H7 (cell line): Measurements from ENCODE around the gene AATK. TPM values are rescaled to one million over a fixed set of nuclear protein-coding genes. Genes with fewer than 3 reads are reported as not detected.

Source experiments
- DNase-seq: peaks from one replicate; pipeline ENCODE4 v3.0.0; 2012
- H3K27me3 ChIP-seq: 2 replicates; pipeline ENCODE4 v1.6.0; 2011; ENCODE audit warnings: mild to moderate bottlenecking, low read length; ENCODE audit not compliant: control insufficient read depth, insufficient read depth
- H3K36me3 ChIP-seq: replicated peaks from 2 replicates; pipeline ENCODE4 v1.5.1; 2011; ENCODE audit warnings: low read length; ENCODE audit not compliant: control insufficient read depth, insufficient read depth
- H3K4me3 ChIP-seq: 2 replicates; pipeline ENCODE4 v1.5.1; 2011; ENCODE audit warnings: low read depth, mild to moderate bottlenecking, control low read depth, low read length, moderate library complexity; ENCODE audit not compliant: insufficient read depth
- total RNA-seq: library from RNA; depleted of rRNA; stranded (reverse); fragments of >200 nt; shearing (Covaris generic); gene quantifications from 2 replicates; pipeline ENCODE4 v1.2.3, GENCODE V29; 2014

Gene AATK
- total RNA-seq, 1 experiment from 2014 or later: 1.5 TPM

DNA sequence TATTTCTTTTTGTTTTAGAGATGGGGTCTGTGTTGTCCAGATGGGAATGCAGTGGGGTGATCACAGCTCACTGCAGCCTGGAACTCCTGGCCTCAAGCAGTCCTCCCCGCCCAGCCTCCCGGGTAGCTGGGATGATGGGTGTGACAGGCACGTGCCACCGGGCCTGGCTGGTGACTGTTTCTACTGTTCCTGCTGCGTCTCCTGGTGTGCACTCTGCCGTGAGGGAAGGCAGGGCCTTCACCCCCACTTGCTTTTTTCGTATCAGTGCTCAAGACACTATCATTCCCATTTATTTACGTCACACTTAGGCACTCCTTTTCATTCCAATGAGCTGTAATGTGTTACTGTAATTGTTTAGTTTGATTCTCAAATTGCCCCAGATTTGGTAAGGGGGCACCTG, 26.0 kb downstream of the AATK start:
- Histone ChIP-seq H3K36me3 (no peaks in the 10 kb centered on the region), H3K27me3 (no peaks in the 10 kb centered on the region), H3K4me3 (no peak overlapping the region)
- DNase-seq: no peak

DNA sequence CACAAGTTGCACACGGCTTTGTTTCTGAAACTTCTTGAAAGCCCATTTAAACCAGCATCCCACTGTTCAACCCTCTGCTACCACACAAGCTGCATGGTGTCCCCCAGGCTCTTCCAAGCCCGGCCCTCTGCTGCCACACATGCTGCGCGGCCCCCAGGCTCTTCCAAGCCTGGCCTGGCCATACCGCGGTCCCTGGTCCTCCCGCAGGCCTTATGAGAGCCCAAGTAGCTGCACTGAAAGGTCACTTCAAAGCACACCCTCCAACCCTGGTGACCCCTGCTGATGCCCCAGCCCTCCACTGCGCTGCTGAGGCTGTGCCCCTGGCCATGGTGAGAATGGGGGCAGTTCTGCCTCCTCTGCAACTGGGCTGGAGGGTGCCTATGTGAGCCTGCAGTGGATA, 26.6 kb downstream of the AATK start:
- no peaks in the 10 kb centered on the region for H3K36me3 ChIP-seq

DNA sequence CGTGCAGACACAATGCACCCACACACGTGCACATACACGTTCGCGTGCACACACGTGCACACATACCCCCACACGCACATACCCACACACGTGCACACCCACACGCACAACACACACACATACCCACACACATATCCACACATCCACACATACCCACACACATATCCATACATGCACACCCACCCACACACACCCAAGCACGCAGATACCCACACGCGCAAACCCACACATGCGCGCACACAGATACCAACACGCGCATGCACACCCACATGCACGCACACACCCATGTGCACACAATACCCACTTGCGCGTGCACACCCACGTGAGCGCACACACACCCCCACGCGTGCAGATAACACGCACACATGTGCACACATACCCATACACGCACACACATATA, 27.5 kb downstream of the AATK start:
- DNase-seq: no peak
- Histone ChIP-seq H3K27me3 (no peaks in the 10 kb centered on the region), H3K4me3 (no peak overlapping the region), H3K36me3 (no peaks in the 10 kb centered on the region)

More for the DNA sequence above, 26.6 kb downstream of the AATK start:
- no peak for DNase-seq
- H3K27me3 ChIP-seq: no peaks in the 10 kb centered on the region
- no peak overlapping the region for H3K4me3 ChIP-seq

DNA sequence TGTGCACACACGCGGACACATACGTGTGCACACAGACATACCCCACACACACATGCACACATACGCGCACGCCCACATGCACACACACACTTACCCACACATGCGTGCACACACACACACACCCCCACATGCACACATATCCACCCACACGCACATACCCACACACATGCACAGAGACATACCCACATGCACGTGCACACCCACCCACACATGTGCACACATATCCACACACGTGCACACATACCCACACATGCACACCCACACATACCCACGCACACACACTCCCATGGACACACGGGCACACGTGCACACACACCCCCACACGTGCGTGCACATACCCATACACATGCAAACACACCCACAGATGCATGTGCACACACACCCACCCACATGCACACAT, 27.9 kb downstream of the AATK start:
- H3K4me3 ChIP-seq: no peak overlapping the region
- no peaks in the 10 kb centered on the region for H3K27me3 ChIP-seq
- H3K36me3 ChIP-seq: no peaks in the 10 kb centered on the region
- no peak for DNase-seq

DNA sequence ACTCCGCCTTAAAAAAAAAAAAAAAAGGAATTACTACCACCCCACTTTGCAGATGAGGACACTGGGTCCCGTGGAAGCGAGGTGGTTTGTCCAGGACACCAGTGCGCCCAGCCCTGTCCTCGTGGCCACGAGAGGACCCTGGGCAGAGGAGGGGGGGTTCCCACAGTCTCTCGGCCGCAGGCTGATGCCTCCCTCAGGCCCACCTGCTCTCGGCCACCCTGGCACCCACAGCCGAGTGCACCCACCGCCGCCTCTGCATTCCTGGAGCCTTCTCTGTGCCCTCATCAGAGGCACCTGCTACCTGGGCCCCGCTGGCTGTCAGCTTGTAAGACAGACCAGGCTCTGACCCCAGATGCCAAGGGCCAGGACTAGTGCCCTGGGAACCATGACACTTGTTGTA, 28.8 kb downstream of the AATK start:
- Histone ChIP-seq H3K36me3 (no peaks in the 10 kb centered on the region), H3K27me3 (no peaks in the 10 kb centered on the region), H3K4me3 (no peak overlapping the region)
- no peak for DNase-seq

DNA sequence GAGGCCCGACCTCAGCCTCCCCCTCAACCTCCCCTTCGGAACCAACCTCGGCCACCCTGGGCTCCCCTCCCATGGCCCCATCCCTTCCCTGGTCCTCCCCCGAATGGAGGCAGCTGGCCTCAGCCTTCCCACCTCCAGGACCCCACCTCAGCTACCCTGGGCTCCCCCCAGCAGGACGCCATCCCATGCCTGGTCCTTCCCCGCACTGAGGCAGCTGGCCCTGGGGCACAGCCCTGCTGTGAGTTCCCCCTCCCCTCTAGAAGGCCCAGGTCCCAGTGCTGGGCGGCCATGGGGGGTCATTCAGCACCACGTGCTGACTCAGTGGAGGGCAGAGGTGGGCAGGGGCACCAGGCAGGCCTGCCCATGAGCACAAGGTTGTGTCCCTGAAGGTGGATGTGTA, 29.7 kb downstream of the AATK start:
- no peak for DNase-seq
- H3K36me3 ChIP-seq: no peaks in the 10 kb centered on the region
- no peak overlapping the region for H3K4me3 ChIP-seq
- H3K27me3 ChIP-seq: no peaks in the 10 kb centered on the region

DNA sequence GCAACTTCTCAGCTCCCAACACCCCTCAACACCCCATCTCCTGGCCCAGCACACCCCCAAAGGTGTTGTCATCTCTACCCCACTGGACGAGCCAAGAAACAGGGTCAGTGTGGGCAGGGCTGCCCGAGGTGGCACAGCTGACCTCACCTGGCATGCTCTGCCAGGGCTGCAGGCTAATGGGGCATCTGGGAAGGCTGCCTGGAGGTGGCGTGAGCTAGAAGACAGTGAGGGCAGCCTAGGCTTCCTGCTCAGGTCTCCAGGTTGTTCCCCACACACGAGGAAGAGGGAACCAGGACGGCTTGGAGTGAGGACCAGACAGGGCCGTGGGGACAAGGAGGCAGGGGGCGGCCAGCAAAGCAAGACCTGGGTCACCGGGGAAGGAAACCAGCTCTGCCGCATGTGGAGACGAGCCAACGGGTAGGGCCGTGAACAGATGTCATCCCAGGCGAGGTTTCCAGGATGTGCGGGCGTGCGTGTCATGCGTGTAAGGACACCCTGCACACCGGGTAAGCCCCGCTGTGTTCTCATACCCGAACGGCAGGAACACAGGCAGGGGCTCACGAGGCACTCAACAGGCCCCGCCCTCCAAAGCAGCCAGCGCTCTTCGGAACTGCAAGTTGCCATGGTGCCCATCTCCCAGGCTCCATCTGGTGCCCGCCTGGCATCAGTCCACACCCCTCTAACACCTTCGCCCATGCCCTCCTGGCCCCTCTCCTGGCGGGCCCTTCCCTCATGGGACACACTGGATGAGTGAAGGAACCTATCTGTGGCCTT, 30.3 kb downstream of the AATK start:
- no peaks in the 10 kb centered on the region for H3K27me3 ChIP-seq
- DNase-seq: no peak
- H3K4me3 ChIP-seq: no peak overlapping the region
- H3K36me3 ChIP-seq: no peaks in the 10 kb centered on the region

DNA sequence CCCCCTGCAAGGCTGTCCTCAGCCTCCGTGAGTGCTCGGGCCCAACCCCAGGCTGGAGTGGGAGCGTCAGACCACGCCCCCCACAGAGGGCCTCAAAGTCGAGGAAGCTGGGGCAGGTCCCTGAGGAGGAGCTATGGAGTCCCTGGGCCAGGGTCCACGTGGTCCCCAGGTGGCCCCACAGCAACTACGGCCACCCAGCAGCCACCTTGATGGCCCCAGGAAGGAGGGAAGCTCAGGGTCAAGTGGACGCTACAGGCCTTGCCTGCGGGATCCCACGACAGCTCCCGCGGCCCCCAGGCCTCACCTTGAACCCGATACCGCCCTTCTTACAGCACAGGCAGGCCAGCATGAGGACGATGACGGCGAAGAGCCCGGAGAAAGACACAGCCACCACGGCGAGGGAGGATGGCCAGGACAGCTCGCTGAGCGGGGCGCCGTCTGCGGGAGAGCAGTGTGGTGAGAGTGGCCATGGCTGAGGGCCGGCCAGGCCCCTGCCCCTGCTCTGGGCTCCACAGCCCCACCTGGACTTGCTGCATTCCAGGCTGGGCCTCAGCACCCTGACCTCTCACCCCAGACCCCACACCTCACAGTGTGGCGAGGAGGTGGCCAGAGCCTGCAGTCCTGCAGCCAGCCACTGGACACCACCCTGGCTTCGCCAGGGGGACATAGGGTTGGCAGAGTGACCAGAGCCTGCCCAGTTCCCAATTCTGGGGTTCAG, 31.8 kb downstream of the AATK start:
- Histone ChIP-seq H3K27me3 (no peaks in the 10 kb centered on the region), H3K36me3 (no peaks in the 10 kb centered on the region), H3K4me3 (no peak overlapping the region)
- no peak for DNase-seq

DNA sequence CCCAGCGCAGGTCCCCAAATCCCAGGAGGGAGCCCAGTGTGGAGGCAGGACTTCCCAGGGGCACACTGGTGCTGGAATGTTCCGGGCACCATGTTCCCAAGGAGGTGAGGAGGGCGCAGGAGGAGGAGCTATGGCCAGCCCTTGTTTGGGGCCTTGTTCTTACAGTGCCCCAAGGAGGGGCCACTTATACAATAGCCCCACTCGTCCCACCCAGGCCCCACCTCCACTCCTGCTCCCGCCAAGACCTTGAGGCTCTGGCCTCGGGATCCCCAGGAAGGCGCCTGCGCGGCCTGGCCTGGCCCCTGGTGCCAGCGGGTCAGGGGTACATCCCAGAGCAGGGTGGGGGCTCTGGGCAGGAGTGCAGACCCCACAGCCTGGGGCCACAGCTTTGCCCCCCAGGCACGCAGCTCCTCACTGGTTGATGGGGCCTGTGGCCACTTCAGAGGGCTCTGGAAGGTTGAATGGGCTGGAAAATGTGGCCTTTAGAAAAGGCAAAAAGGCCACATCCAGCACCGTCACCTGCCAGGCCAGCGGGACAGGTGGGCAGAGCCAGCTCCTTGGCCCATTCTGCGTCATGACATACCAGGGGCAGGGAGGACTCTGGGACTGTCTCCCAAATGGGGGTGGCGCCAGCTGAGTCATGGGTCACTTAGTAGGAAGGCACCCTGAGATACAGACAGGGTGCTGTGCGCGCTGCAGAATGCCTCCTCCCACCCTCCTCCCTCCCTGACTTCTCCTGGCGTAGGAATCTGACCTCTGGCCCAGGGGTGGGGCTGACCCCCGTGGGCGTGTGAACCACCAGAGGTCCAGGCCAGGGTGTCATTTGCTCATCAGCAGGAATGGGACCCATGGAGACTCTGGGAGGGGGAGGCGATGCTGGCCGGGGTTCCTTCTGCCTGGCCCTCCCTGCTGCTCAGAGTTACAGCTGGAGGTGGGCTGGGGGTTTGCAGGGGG, 33.0 kb downstream of the AATK start:
- H3K36me3 ChIP-seq: no peaks in the 10 kb centered on the region
- H3K27me3 ChIP-seq: no peaks in the 10 kb centered on the region
- H3K4me3 ChIP-seq: no peak overlapping the region
- peak; percentile 59 for DNase-seq

DNA sequence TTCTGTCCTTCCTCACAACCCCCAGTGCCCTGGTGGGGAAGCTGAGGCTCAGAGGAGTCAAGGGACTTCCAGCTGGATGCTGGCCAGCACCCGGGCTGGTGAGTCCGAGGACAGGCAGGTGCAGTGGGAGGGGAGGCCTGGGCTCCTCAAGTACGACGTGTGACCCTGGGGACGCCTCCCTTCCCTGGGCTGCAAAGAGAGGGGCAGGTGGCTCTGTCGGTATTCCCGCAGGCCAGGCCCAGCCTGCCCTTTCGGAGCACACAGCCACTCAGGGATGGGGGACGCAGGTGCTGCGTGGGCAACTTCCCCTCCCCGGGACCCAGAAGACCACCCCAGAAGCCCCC, 33.9 kb downstream of the AATK start:
- DNase-seq: no peak
- H3K4me3 ChIP-seq: no peak overlapping the region
- no peaks in the 10 kb centered on the region for H3K36me3 ChIP-seq
- no peaks in the 10 kb centered on the region for H3K27me3 ChIP-seq

DNA sequence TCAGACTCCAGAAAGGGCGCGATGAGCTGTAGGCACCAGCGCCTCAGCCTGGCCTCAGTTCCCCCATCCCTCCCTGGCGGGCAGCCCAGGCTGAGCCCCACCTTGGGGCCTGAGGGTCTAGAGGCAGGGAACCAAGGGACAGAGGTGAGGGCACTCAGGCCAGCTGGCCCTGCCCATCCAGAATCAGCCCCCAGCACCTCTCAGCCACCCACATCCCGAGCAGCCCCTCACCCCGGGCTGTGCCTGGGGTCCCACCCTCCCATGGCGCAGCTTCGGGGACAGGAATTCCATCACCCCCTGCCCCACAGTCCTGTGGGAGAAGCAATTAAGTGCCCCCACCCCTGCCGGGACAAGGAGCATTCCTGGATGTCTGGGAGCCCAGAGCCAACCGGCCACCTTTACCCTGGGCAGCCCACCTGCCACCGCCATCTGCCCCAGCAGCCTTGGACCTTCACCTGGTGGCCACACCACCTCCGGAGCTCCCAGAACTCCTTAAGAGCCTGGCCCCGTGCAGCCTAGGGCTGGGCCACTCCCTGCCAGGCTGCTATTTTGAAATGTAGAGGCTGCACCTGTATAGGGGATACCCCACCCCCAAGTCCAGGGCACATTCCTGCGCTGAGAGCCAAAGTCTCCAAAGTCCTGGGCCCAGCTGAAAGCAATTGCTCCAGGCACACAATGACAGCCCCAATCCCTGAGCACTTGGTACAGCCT, 34.4 kb downstream of the AATK start:
- Histone ChIP-seq H3K4me3 (no peak overlapping the region), H3K27me3 (no peaks in the 10 kb centered on the region), H3K36me3 (no peaks in the 10 kb centered on the region)
- DNase-seq: peak; percentile 73

DNA sequence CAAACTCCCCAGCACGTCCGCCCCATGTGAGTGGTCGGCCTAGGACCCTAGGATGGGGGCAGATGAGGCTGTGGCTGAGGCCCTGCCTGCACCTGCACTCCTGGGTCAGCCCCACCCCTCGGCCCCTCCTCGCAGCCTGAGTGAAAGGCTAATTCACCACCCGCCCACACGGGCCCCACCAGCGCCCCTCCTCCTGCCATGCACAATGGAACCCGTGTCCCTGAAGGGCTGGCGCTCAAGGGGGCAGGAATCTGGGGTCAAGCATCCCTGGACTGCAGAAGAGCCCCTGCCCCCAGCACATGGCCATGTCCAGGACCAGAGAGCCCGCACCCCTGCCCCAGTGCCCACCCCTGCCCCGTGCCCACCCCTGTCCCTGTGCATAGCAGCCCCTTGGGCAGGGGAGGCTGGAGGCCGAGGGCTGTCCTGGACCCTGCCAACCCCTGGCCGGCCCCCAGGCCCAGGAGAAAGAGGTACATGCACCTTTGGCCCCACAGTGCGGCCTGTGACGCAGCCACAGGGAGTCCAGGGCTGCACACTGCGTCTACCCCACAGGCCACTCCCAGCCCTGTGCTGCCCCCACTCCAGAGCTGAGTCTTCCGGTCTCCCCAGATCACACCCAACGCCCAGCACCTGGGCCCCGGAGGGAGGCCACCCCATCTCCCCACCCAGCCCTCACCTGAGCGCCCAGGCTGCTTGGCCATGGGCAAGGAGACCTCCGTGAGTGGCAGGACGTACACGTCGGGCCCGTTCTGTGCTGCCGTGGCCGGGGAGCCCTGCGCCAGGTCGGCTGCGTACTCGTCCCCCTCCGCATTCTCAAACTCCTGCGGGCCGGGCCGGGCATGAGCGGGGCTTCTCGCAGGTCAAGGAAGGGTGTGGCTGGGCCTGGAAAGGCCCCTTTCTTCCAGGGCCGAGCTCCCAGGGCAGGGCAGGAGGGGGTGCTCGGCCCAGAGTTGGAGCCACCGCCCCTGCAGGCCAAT, 35.3 kb downstream of the AATK start:
- peak; percentile 71 for DNase-seq
- no peak overlapping the region for H3K4me3 ChIP-seq
- H3K36me3 ChIP-seq: no peaks in the 10 kb centered on the region
- no peaks in the 10 kb centered on the region for H3K27me3 ChIP-seq

DNA sequence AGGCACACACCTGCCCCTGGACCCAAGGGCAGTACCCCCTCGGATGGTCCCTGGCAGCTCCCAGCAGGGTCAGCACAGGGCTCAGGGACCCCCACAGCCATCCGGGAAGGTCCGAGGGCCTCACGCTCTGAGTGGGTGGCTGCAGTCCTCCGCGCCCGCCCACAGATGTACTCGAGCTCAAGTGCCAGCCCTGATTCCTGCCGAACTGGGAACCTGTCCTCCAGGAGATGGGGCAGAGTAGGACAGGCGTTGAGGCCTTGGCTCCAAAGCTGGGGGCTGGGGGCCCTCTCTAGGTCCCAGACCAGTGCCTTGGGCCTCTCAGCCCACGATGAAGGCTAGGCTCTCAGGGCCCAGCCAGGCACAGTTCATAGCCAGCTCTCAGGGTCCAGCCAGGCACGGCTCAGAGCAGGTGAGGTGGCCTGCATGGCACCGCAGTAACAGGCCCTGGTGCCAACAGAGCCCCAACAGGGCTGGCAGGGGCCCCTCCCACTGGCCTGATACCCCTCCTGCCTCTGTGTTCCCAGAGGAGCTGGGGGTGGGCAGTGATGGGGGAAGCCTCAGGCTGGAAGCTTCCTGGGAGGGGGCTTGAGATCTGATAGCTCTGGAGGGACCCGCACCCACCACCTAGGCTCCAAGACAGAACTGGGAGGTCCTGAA, 36.2 kb downstream of the AATK start:
- DNase-seq: peak; percentile 67

More for the DNA sequence above, 36.2 kb downstream of the AATK start:
- Histone ChIP-seq H3K27me3 (no peaks in the 10 kb centered on the region), H3K36me3 (no peaks in the 10 kb centered on the region), H3K4me3 (no peak overlapping the region)
